HepG2 (cell line): Measurements from ENCODE around the gene KCNQ1OT1. TPM values are rescaled to one million over a fixed set of nuclear protein-coding genes. Genes with fewer than 3 reads are reported as not detected.
A peak's percentile ranks its signal among the peaks of the same experiment; 100 is the strongest.

Experiments used
- CREB3 ChIP-seq: sonication (generic); formaldehyde crosslinking; IDR thresholded peaks from 2 replicates; pipeline ENCODE4 v1.5.0; 2020; ENCODE audit warnings: missing genetic modification reagents
- DR1 ChIP-seq: sonication (generic); formaldehyde crosslinking; IDR thresholded peaks from 2 replicates; pipeline ENCODE4 v1.8.0; 2021; ENCODE audit warnings: mild to moderate bottlenecking, missing genetic modification reagents, inconsistent platforms
- FOSL2 ChIP-seq: sonication (generic); formaldehyde crosslinking; IDR thresholded peaks from 2 replicates; pipeline ENCODE4 v1.4.0; 2020; ENCODE audit warnings: missing genetic modification reagents
- GABPA ChIP-seq, 2 experiments: IDR thresholded peaks; 2 replicates each; pipeline ENCODE4 v1.6.1; 2011 to 2016; ENCODE audit warnings: low read depth in 2 of 2, low read length in 1 of 2, missing biosample characterization in 1 of 2, missing genetic modification characterization in 1 of 2
- GTF3A ChIP-seq: sonication (generic); formaldehyde crosslinking; conservative IDR thresholded peaks from 2 replicates; pipeline ENCODE4 v1.4.0; 2020; ENCODE audit warnings: mild to moderate bottlenecking, missing genetic modification reagents
- HDAC6 ChIP-seq: fragments of 200-600 bp; sonication (generic); IDR thresholded peaks from 2 replicates; pipeline ENCODE4 v1.7.0; 2017; ENCODE audit warnings: mild to moderate bottlenecking, antibody characterized with exemption, low read length, low read depth
- HNF4A ChIP-seq: sonication (generic); formaldehyde crosslinking; IDR thresholded peaks from 2 replicates; pipeline ENCODE4 v1.4.0; 2020; ENCODE audit warnings: missing genetic modification reagents
- LRRFIP1 ChIP-seq: sonication (generic); formaldehyde crosslinking; conservative IDR thresholded peaks from 2 replicates; pipeline ENCODE4 v1.4.0; 2020; ENCODE audit warnings: missing genetic modification reagents
- MTA1 ChIP-seq: sonication (generic); formaldehyde crosslinking; IDR thresholded peaks from 2 replicates; pipeline ENCODE4 v1.4.0; 2020; ENCODE audit warnings: missing genetic modification reagents, mild to moderate bottlenecking, borderline replicate concordance
- MZF1 ChIP-seq: sonication (generic); formaldehyde crosslinking; IDR thresholded peaks from 2 replicates; pipeline ENCODE4 v1.8.1; 2023; ENCODE audit warnings: mild to moderate bottlenecking, missing genetic modification reagents, borderline replicate concordance
- NFRKB ChIP-seq: fragments of 450-650 bp; IDR thresholded peaks from 2 replicates; pipeline ENCODE4 v1.6.1; 2017
- PHF8 ChIP-seq: sonication (generic); formaldehyde crosslinking; IDR thresholded peaks from 2 replicates; pipeline ENCODE4 v1.5.0; 2020; ENCODE audit warnings: missing genetic modification reagents
- POLR2A ChIP-seq, 2 experiments: IDR thresholded peaks; 2 replicates each; pipeline ENCODE4 v1.6.1; 2011; ENCODE audit warnings: low read depth in 2 of 2, low read length in 2 of 2, mild to moderate bottlenecking in 1 of 2, moderate library complexity in 1 of 2; ENCODE audit not compliant: insufficient read depth in 1 of 2
- SOX13 ChIP-seq, 3 experiments: fragments of 450-650 bp in 1 of 3; sonication (generic) in 1 of 3; formaldehyde crosslinking in 1 of 3; IDR thresholded peaks in 2 of 3; conservative IDR thresholded peaks in 1 of 3; 2 replicates each; pipeline versions ENCODE4 v1.5.0 to v1.6.1; 2016 to 2020; ENCODE audit warnings: antibody characterized with exemption in 1 of 3, mild to moderate bottlenecking in 1 of 3, missing compliant biosample characterization in 1 of 3, missing genetic modification reagents in 1 of 3, moderate library complexity in 1 of 3
- SRF ChIP-seq: IDR thresholded peaks from 2 replicates; pipeline ENCODE4 v1.6.1; 2011; ENCODE audit warnings: mild to moderate bottlenecking, low read depth, low read length, moderate library complexity
- TEAD3 ChIP-seq: optimal IDR thresholded peaks from 2 replicates; pipeline ENCODE3; 2016; ENCODE audit warnings: borderline replicate concordance
- TERF1 ChIP-seq: sonication (generic); formaldehyde crosslinking; IDR thresholded peaks from 2 replicates; pipeline ENCODE4 v1.8.0; 2022; ENCODE audit warnings: mild to moderate bottlenecking, missing genetic modification reagents, moderate library complexity
- YEATS4 ChIP-seq: sonication (generic); formaldehyde crosslinking; IDR thresholded peaks from 2 replicates; pipeline ENCODE4 v1.4.0; 2020; ENCODE audit warnings: missing genetic modification reagents, borderline replicate concordance
- ZBTB21 ChIP-seq: sonication (generic); formaldehyde crosslinking; IDR thresholded peaks from 2 replicates; pipeline ENCODE4 v1.4.0; 2020; ENCODE audit warnings: missing genetic modification reagents
- ZFX ChIP-seq: sonication (generic); formaldehyde crosslinking; IDR thresholded peaks from 2 replicates; pipeline ENCODE4 v1.4.0; 2020; ENCODE audit warnings: mild to moderate bottlenecking, low read depth, missing genetic modification reagents, moderate library complexity
- ZKSCAN5 ChIP-seq: sonication (generic); formaldehyde crosslinking; IDR thresholded peaks from 2 replicates; pipeline ENCODE4 v1.5.1; 2020; ENCODE audit warnings: mild to moderate bottlenecking, missing genetic modification reagents
- ZNF496 ChIP-seq: sonication (generic); formaldehyde crosslinking; IDR thresholded peaks from 2 replicates; pipeline ENCODE4 v1.8.1; 2023; ENCODE audit warnings: mild to moderate bottlenecking, moderate library complexity, missing genetic modification reagents; ENCODE audit not compliant: insufficient replicate concordance
- ZNF710 ChIP-seq: sonication (generic); formaldehyde crosslinking; IDR thresholded peaks from 2 replicates; pipeline ENCODE4 v1.5.0; 2020; ENCODE audit warnings: mild to moderate bottlenecking, missing genetic modification reagents, borderline replicate concordance
- ZNF792 ChIP-seq: IDR thresholded peaks from 2 replicates; pipeline ENCODE4 v1.6.1; 2016
- polyA plus RNA-seq, 8 experiments: library from polyadenylated mRNA; depleted of rRNA in 3 of 8; stranded (reverse) in 7 of 8; unstranded in 1 of 8; fragments of >200 nt; fragmentation: Illumina TruSeq in 4 of 8; extraction: Trizol in 4 of 8; gene quantifications; 2 replicates each; pipeline versions ENCODE4 v1.2.1 to v1.2.3, GENCODE V29; 2011 to 2016; ENCODE audit warnings: low read depth in 4 of 8, missing spikeins in 1 of 8, mixed read lengths in 1 of 8; ENCODE audit not compliant: insufficient read depth in 1 of 8
- total RNA-seq, 5 experiments: library from RNA; depleted of rRNA; stranded (reverse); fragments of >200 nt; fragmentation: Illumina TruSeq; extraction: Trizol; gene quantifications; 2 replicates each; pipeline ENCODE4 v1.2.3, GENCODE V29; 2016; ENCODE audit warnings: low read depth in 1 of 5

The KCNQ1OT1 gene
- total and polyA plus RNA-seq, 2 of the 13 experiments (the other 11 are each of a cell fraction or from before 2014, with no cell fraction given), result 1.3 to 18.9 TPM

- 0 out of 2 replicates have a peak, but pooled peaks have one; percentile 37 for TF ChIP-seq ZNF710 (CRISPR knock-in tag)
- no peak for TF ChIP-seq ZKSCAN5 (CRISPR knock-in tag)
- TF ChIP-seq GTF3A (CRISPR knock-in tag), result no peak
- no peak for TF ChIP-seq SOX13 (IDR thresholded peaks at IDR 0.05)
- TF ChIP-seq SOX13 (CRISPR knock-in tag; conservative IDR thresholded peaks at IDR 0.05 in 1 of 2, IDR thresholded peaks at IDR 0.05 in 1 of 2), result no peak
- TF ChIP-seq NFRKB, result no peak
- TF ChIP-seq MTA1, result no peak
- no peak for TF ChIP-seq MZF1 (CRISPR knock-in tag)
- peak; percentile 46; the same call in 1 of the 2 replicates for TF ChIP-seq ZFX
- TF ChIP-seq YEATS4, result no peak
- no peak for TF ChIP-seq TERF1
- TF ChIP-seq CREB3 (CRISPR knock-in tag), result no peak
- TF ChIP-seq ZNF496 (CRISPR knock-in tag), result no peak
- no peak for TF ChIP-seq HDAC6
- no peak for TF ChIP-seq HNF4A (CRISPR knock-in tag)
- TF ChIP-seq ZNF792 (CRISPR knock-in tag), result no peak
- TF ChIP-seq PHF8 (CRISPR knock-in tag), result no peak
- no peak for TF ChIP-seq POLR2A (IDR thresholded peaks at IDR 0.05; ENCODE audit: insufficient read depth in 1 of 2, low read depth in 2 of 2, low read length in 2 of 2)
- TF ChIP-seq LRRFIP1 (CRISPR knock-in tag), result no peak
- TF ChIP-seq SRF, result no peak
- no peak for TF ChIP-seq GABPA (IDR thresholded peaks at IDR 0.05; ENCODE audit: low read depth, low read length)
- TF ChIP-seq GABPA (CRISPR knock-in tag; IDR thresholded peaks at IDR 0.05; ENCODE audit: low read depth), result no peak
- peak; percentile 76 for TF ChIP-seq FOSL2 (CRISPR knock-in tag)
- TF ChIP-seq TEAD3, result peak; percentile 61
- TF ChIP-seq DR1 (CRISPR knock-in tag), result no peak
- TF ChIP-seq ZBTB21 (CRISPR knock-in tag), result no peak
Observed at GRCh38 chr11:2741377-2742131, 41.8 kb upstream of the KCNQ1OT1 start (continued).
